NCI-H345 treated with DMSO at 0.1 percent for 48 hours (cell line): ENCODE results near the gene PMEPA1.

Source experiments
- DNase-seq: peaks from one replicate; lab custom pipeline; 2025; ENCODE audit not compliant: unreplicated experiment; lab: John Stamatoyannopoulos, UW

The PMEPA1 gene

GRCh38 chr20:57663241-57663640 lies 46.6 kb downstream of the PMEPA1 start:
- no peak for DNase-seq

GRCh38 chr20:57662456-57663240 lies 47.2 kb downstream of the PMEPA1 start:
- no peak for DNase-seq

- DNase-seq, result no peak
Observed at GRCh38 chr20:57661746-57662455, 47.9 kb downstream of the PMEPA1 start.

DNA sequence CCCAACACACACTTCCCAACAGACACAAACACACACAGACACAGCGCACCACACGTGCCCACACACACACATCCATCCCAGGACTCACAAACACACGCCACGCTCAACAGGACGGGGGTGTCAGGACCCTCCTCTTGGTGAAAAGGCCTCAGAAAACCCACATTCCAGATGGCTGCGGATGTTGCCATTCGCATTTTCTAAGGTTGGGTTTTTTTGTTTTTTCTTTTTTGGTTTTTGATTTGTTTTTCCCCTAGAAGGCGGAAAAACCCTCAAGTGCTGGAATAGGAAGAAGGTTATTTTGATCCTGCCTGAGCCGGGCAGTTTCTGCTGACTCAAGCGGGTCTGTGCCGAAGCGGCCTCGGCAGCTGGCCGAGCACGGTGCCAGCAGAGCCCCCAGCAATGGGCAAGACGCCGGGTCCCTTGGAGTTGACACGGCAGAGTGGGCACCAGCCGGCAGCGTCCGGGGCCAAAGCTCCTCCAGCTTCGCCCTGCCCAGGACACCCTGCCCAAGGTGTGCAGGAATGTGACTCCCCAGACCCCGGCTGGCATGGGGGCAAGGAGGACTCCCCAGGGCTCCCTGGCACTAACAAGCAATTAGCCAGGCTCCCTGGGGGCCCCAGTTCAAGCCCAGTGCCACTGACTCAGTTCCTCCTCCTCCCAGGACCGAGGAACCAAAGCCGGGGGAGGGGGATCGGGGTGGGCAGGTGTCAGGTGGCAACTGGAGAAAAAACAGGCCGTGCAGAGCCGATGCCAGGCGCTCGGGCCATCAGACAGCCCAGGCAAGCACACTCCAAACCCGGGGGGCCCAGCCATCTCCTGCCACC lies 48.7 kb downstream of the PMEPA1 start:
- DNase-seq, result no peak

DNA sequence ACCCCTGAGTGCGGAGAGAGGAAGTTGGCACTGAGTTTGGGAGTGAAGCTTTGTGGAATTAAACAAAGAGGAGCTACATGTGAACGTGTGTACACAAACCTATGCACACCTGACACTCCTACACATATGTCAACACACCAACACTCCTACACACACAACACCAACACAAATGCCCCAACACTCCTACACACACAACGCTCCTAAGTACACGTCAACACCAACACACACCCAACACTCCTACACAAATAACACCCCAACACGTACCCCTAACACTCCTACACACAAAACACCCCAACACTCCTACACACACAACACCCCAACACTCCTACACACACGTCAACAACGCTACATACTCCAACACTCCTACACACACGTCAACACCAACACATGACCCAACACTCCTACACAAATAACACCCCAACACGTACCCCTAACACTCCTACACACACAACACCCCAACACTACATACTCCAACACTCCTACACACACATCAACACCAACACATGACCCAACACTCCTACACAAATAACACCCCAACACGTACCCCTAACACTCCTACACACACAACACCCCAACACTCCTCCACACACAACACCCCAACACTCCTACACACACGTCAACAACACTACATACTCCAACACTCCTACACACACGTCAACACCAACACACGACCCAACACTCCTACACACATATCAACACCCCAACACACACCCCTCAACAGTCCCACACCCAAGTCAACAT lies 49.5 kb downstream of the PMEPA1 start:
- DNase-seq, result no peak

GRCh38 chr20:57659517-57660180 lies 50.2 kb downstream of the PMEPA1 start:
- DNase-seq, result no peak

GRCh38 chr20:57658833-57659516 lies 50.8 kb downstream of the PMEPA1 start:
- DNase-seq, result no peak

DNA sequence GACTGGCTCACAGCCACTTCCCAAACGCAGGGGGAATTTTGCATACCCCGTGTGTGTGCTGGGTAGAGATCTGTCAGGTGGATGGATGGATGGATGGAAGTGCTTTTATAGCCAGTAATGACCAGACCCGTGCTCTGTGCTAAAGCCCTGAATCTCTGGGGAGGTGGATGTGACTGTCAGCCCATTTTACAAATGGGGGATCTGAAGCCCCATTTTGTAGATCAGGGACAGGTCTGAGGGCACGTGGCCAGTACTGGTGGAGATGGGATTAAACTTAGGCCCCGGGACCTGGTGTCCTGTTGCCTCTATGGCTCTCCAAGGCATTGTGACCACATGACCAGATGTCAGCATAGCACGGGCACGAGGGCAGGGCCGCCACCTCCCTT lies 51.4 kb downstream of the PMEPA1 start:
- no peak for DNase-seq

DNA sequence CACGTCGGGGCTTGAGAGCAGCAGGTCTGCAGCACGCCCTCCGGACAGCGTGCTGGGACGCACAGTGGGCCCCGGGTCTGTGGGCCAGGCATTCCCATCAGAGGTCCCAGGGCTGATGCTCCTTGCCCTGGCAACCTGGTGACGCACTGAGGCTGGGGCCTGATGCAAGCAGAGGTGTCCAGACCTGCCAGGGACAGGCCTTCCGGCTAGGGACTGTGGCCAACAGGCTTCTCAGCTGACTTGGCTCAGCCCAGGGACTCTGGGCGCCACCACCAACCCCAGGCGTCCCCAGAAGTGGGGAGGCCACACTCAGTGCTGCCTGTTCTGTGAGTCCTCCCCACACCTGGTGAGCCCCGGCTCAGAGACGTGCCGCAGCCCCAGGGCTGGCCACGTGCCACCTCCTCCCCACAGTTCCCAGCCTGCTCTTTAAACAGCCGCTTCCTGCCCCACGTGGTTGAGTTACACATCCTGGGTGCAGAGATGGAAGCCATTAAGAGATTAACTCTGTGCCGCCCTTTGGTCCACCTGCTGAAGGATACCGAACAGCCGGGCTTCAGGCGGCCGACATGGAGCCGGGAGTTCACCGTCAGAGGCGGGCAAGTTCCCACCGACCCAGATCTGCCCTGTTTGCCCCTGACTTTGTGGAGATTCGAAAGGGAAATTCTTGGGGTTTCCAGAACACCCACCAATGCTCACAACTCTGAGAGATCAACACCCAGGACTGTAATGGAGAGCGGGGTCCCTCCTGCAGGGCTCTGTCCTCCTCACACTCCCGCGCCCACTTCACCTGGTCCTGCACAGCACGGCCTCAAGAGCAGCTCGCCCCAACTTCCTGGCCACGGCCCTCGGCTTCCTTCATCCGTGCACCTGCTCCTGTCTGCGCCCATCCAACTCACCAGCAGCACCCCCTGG lies 52.0 kb downstream of the PMEPA1 start:
- DNase-seq, result no peak

- DNase-seq, result no peak
Observed at GRCh38 chr20:57656821-57657534, 52.8 kb downstream of the PMEPA1 start.

GRCh38 chr20:57656252-57656820 lies 53.5 kb downstream of the PMEPA1 start:
- DNase-seq, result no peak

DNA sequence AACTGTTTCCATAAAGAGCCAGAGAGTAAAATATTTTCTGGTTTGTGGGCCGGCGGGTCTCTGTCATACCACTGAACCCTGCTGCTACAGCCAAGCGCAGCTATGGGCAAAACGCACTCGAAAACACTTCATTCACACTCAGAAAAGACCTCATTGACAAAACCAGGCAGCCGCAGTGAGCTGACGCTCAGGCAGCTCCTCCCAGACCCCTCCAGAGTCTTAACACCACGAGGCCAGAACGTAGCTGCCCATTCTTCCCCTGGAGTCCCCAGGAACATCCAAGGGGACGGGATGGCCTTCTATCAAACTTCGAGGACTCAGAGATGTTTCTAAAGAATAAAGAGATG lies 54.0 kb downstream of the PMEPA1 start:
- DNase-seq, result no peak

DNA sequence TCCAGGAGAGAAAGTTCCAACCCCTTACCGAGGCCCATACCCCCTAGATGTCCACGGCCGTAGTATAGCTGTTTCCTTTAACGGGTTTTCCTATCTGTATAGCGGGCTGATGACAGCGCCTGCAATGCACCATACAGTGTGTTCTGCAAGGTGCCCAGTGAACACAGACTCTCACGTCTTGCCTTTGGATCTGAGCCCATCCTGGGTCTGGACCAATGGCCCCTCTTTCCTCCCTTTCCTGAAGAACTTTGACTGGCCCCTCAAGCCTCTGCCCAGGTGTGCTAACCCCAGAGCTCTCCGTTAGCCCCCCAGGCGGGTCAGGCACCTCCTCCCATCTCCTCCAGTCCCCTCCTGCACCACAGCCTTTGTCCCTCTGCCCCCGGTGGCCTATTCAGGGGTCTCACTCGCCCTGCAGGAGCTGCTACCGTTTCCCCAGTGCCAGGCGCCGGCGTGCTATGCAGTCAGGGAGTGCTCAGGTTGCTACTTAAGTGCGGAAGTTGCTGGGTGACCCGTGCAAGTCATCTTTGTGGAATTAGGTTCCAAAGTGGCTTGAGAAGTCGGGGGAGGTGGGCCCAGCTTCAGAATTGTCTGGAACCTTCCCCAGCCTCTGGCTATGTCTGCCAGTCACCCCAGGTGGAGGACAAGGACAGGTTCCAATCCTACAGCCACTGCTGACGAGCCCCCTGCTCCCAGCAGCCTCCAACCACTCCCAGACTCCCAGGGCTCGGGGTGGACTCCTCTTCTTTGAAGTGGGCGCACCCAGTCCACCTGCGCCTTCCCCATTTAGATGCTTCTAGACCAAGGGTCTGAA lies 54.6 kb downstream of the PMEPA1 start:
- no peak for DNase-seq

- DNase-seq, result peak; percentile 9
Observed at GRCh38 chr20:57654363-57654997, 55.3 kb downstream of the PMEPA1 start.

- DNase-seq, result no peak
Observed at GRCh38 chr20:57653910-57654309, 55.9 kb downstream of the PMEPA1 start.

DNA sequence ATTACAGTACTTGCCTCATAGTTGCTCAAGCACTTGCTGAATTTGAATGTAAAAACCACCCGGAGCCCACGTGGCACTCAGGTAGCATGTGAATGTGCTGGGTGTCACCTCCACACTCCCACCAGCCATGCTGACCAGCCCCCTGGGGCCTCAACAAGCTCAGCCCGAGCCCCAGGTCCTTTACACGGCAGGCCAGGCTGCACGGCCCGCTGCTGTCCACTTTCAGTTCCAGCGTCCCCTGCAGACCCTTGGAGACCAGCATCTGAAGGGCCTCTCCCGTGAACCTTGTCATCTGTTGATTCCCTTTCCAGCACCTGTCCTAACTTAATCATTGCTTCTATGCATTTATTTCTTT lies 56.3 kb downstream of the PMEPA1 start:
- no peak for DNase-seq
